ENCODE results near the gene DNAJC17.

DNAJC17 gene

GRCh38 chr15:40838756-40839155 is 31.5 kb upstream of the DNAJC17 start:
- H2AK5ac ChIP-seq (ENCODE audit: low read depth, low read length), result no peak overlapping the region
- DNase-seq (ENCODE audit: low spot score), result no peak
- no peak overlapping the region for H2BK120ac ChIP-seq (ENCODE audit: low read depth, low read length)

GRCh38 chr15:40836020-40836419 is 28.7 kb upstream of the DNAJC17 start:
- H2AK5ac ChIP-seq (ENCODE audit: low read depth, low read length), result no peak overlapping the region
- no CpG with 5 or more reads among the region's 1 CpG for WGBS, 2 donors (ENCODE audit: extremely low coverage in 2 of 2, insufficient read length in 2 of 2, insufficient replicate concordance in 1 of 2)
- no peak overlapping the region for H3K18ac ChIP-seq (ENCODE audit: low read length)
- no peak overlapping the region for H4K8ac ChIP-seq (ENCODE audit: low read depth, low read length)
- no peak overlapping the region for H2BK5ac ChIP-seq (ENCODE audit: low read length)
- no peak overlapping the region for H2BK15ac ChIP-seq (ENCODE audit: low read length)
- H3K36me3 ChIP-seq (replicated peaks in 1 of 2; ENCODE audit: control insufficient read depth in 2 of 2, insufficient read depth in 2 of 2, low read length in 2 of 2), result no peaks in the 10 kb centered on the region
- H3K9me3 ChIP-seq (replicated peaks in 1 of 2; ENCODE audit: control insufficient read depth in 2 of 2, insufficient read depth in 1 of 2, low read depth in 1 of 2, low read length in 2 of 2), result no peaks in the 10 kb centered on the region
- no peak overlapping the region for H2BK12ac ChIP-seq (ENCODE audit: low read length)
- no peaks in the 10 kb centered on the region for H3K4me1 ChIP-seq (ENCODE audit: control insufficient read depth in 2 of 2, insufficient read depth in 1 of 2, low read depth in 1 of 2, low read length in 2 of 2)
- H3K27me3 ChIP-seq (ENCODE audit: control insufficient read depth in 3 of 3, insufficient read depth in 3 of 3, low read depth in 1 of 3, low read length in 3 of 3), result peaks cover 0 to 24% (median 0%) of the 10 kb centered on the region in 3 experiments
- no peak overlapping the region for H3K23ac ChIP-seq (ENCODE audit: low read depth, low read length, poor library complexity)
- no peak overlapping the region for H3K4me3 ChIP-seq (ENCODE audit: low read length in 2 of 2)
- no peak overlapping the region for H3K4ac ChIP-seq (ENCODE audit: low read length)
- no peak overlapping the region for H3K4me2 ChIP-seq (ENCODE audit: insufficient read depth, low read length, poor library complexity, severe bottlenecking)
- no peaks in the 10 kb centered on the region for H3K79me1 ChIP-seq (ENCODE audit: low read depth, low read length)
- no peak overlapping the region for H3K9ac ChIP-seq (ENCODE audit: low read depth, low read length, poor library complexity)
- H3K27ac ChIP-seq (replicated peaks; ENCODE audit: low read length), result no peak overlapping the region
- H3K14ac ChIP-seq (ENCODE audit: low read length), result no peak overlapping the region
- DNase-seq (ENCODE audit: low spot score), result no peak
- no peak overlapping the region for H2BK120ac ChIP-seq (ENCODE audit: low read depth, low read length)
- H4K91ac ChIP-seq (ENCODE audit: low read depth, low read length, poor library complexity), result no peak overlapping the region
- no peak overlapping the region for H2AFZ ChIP-seq (ENCODE audit: low read length)

More at GRCh38 chr15:40838756-40839155, 31.5 kb upstream of the DNAJC17 start:
- H3K18ac ChIP-seq (ENCODE audit: low read length), result no peak overlapping the region
- H2AFZ ChIP-seq (ENCODE audit: low read length), result peak overlapping the region; percentile 47
- H3K27ac ChIP-seq (replicated peaks; ENCODE audit: low read length), result no peak overlapping the region
- H3K9me3 ChIP-seq (replicated peaks in 1 of 2; ENCODE audit: control insufficient read depth in 2 of 2, insufficient read depth in 1 of 2, low read depth in 1 of 2, low read length in 2 of 2), result peaks cover 0 to 3% of the 10 kb centered on the region in 2 donors
- H3K9ac ChIP-seq (ENCODE audit: low read depth, low read length, poor library complexity), result no peak overlapping the region
- WGBS, 2 donors (ENCODE audit: extremely low coverage in 2 of 2, insufficient read length in 2 of 2, insufficient replicate concordance in 1 of 2), result no CpG with 5 or more reads among the region's 5 CpGs
- H2BK15ac ChIP-seq (ENCODE audit: low read length), result no peak overlapping the region
- no peak overlapping the region for H3K14ac ChIP-seq (ENCODE audit: low read length)
- H3K36me3 ChIP-seq (replicated peaks in 1 of 2; ENCODE audit: control insufficient read depth in 2 of 2, insufficient read depth in 2 of 2, low read length in 2 of 2), result no peaks in the 10 kb centered on the region
- H3K4me3 ChIP-seq (ENCODE audit: low read length in 2 of 2), result no peak overlapping the region
- H3K27me3 ChIP-seq (ENCODE audit: control insufficient read depth in 3 of 3, insufficient read depth in 3 of 3, low read depth in 1 of 3, low read length in 3 of 3), result peaks cover 8 to 44% (median 14%) of the 10 kb centered on the region in 3 experiments
- no peaks in the 10 kb centered on the region for H3K79me1 ChIP-seq (ENCODE audit: low read depth, low read length)
- no peak overlapping the region for H3K4ac ChIP-seq (ENCODE audit: low read length)
- H3K4me1 ChIP-seq (ENCODE audit: control insufficient read depth in 2 of 2, insufficient read depth in 1 of 2, low read depth in 1 of 2, low read length in 2 of 2), result peaks cover 1 to 2% of the 10 kb centered on the region in 2 donors
- no peak overlapping the region for H2BK5ac ChIP-seq (ENCODE audit: low read length)
- no peak overlapping the region for H4K8ac ChIP-seq (ENCODE audit: low read depth, low read length)
- H3K4me2 ChIP-seq (ENCODE audit: insufficient read depth, low read length, poor library complexity, severe bottlenecking), result no peak overlapping the region
- H2BK12ac ChIP-seq (ENCODE audit: low read length), result no peak overlapping the region
- H3K23ac ChIP-seq (ENCODE audit: low read depth, low read length, poor library complexity), result no peak overlapping the region
- H4K91ac ChIP-seq (ENCODE audit: low read depth, low read length, poor library complexity), result no peak overlapping the region

GRCh38 chr15:40832903-40833302 is 25.6 kb upstream of the DNAJC17 start:
- no peak overlapping the region for H2AK5ac ChIP-seq (ENCODE audit: low read depth, low read length)
- peaks cover 0 to 12% (median 0%) of the 10 kb centered on the region in 3 experiments for H3K27me3 ChIP-seq (ENCODE audit: control insufficient read depth in 3 of 3, insufficient read depth in 3 of 3, low read depth in 1 of 3, low read length in 3 of 3)
- DNase-seq (ENCODE audit: low spot score), result no peak
- no peak overlapping the region for H3K4me3 ChIP-seq (ENCODE audit: low read length in 2 of 2)
- no peak overlapping the region for H4K91ac ChIP-seq (ENCODE audit: low read depth, low read length, poor library complexity)
- no peaks in the 10 kb centered on the region for H3K79me1 ChIP-seq (ENCODE audit: low read depth, low read length)
- no peak overlapping the region for H3K4me2 ChIP-seq (ENCODE audit: insufficient read depth, low read length, poor library complexity, severe bottlenecking)
- H3K23ac ChIP-seq (ENCODE audit: low read depth, low read length, poor library complexity), result no peak overlapping the region
- H3K36me3 ChIP-seq (replicated peaks in 1 of 2; ENCODE audit: control insufficient read depth in 2 of 2, insufficient read depth in 2 of 2, low read length in 2 of 2), result no peaks in the 10 kb centered on the region
- H2BK120ac ChIP-seq (ENCODE audit: low read depth, low read length), result no peak overlapping the region
- no peak overlapping the region for H2BK15ac ChIP-seq (ENCODE audit: low read length)
- no peak overlapping the region for H4K8ac ChIP-seq (ENCODE audit: low read depth, low read length)
- no peak overlapping the region for H2AFZ ChIP-seq (ENCODE audit: low read length)
- no peaks in the 10 kb centered on the region for H3K9me3 ChIP-seq (replicated peaks in 1 of 2; ENCODE audit: control insufficient read depth in 2 of 2, insufficient read depth in 1 of 2, low read depth in 1 of 2, low read length in 2 of 2)
- no peak overlapping the region for H2BK12ac ChIP-seq (ENCODE audit: low read length)
- no peak overlapping the region for H3K4ac ChIP-seq (ENCODE audit: low read length)
- H3K4me1 ChIP-seq (ENCODE audit: control insufficient read depth in 2 of 2, insufficient read depth in 1 of 2, low read depth in 1 of 2, low read length in 2 of 2), result no peaks in the 10 kb centered on the region
- H3K9ac ChIP-seq (ENCODE audit: low read depth, low read length, poor library complexity), result no peak overlapping the region
- H3K14ac ChIP-seq (ENCODE audit: low read length), result no peak overlapping the region
- H2BK5ac ChIP-seq (ENCODE audit: low read length), result no peak overlapping the region
- no peak overlapping the region for H3K27ac ChIP-seq (replicated peaks; ENCODE audit: low read length)
- H3K18ac ChIP-seq (ENCODE audit: low read length), result no peak overlapping the region

GRCh38 chr15:40831861-40832260 is 24.6 kb upstream of the DNAJC17 start:
- Histone ChIP-seq H2AK5ac (ENCODE audit: low read depth, low read length) (no peak overlapping the region), H3K9ac (ENCODE audit: low read depth, low read length, poor library complexity) (no peak overlapping the region), H2BK120ac (ENCODE audit: low read depth, low read length) (no peak overlapping the region), H3K27me3 (ENCODE audit: control insufficient read depth in 3 of 3, insufficient read depth in 3 of 3, low read depth in 1 of 3, low read length in 3 of 3) (peaks cover 0 to 9% (median 0%) of the 10 kb centered on the region in 3 experiments), H4K8ac (ENCODE audit: low read depth, low read length) (no peak overlapping the region), H4K91ac (ENCODE audit: low read depth, low read length, poor library complexity) (no peak overlapping the region), H3K18ac (ENCODE audit: low read length) (no peak overlapping the region), H3K27ac (replicated peaks; ENCODE audit: low read length) (no peak overlapping the region), H3K4me1 (ENCODE audit: control insufficient read depth in 2 of 2, insufficient read depth in 1 of 2, low read depth in 1 of 2, low read length in 2 of 2) (no peaks in the 10 kb centered on the region), H2BK5ac (ENCODE audit: low read length) (no peak overlapping the region), H3K23ac (ENCODE audit: low read depth, low read length, poor library complexity) (no peak overlapping the region), H2AFZ (ENCODE audit: low read length) (no peak overlapping the region), H3K9me3 (replicated peaks in 1 of 2; ENCODE audit: control insufficient read depth in 2 of 2, insufficient read depth in 1 of 2, low read depth in 1 of 2, low read length in 2 of 2) (no peaks in the 10 kb centered on the region), H2BK12ac (ENCODE audit: low read length) (no peak overlapping the region), H3K4ac (ENCODE audit: low read length) (no peak overlapping the region), H3K14ac (ENCODE audit: low read length) (no peak overlapping the region), H2BK15ac (ENCODE audit: low read length) (no peak overlapping the region), H3K4me2 (ENCODE audit: insufficient read depth, low read length, poor library complexity, severe bottlenecking) (no peak overlapping the region), H3K79me1 (ENCODE audit: low read depth, low read length) (no peaks in the 10 kb centered on the region), H3K4me3 (ENCODE audit: low read length in 2 of 2) (peak overlapping the region in 1 of 2 donors; percentile 11), H3K36me3 (replicated peaks in 1 of 2; ENCODE audit: control insufficient read depth in 2 of 2, insufficient read depth in 2 of 2, low read length in 2 of 2) (no peaks in the 10 kb centered on the region)
- no CpG with 5 or more reads among the region's 1 CpG for WGBS, 2 donors (ENCODE audit: extremely low coverage in 2 of 2, insufficient read length in 2 of 2, insufficient replicate concordance in 1 of 2)
- no peak for DNase-seq (ENCODE audit: low spot score)

Measured in neuronal stem cell (in vitro differentiated cells).